ENCODE data around the gene CAP1.
A peak's percentile ranks its signal among the peaks of the same experiment; 100 is the strongest.
"Not testable (repeated sequence)": the region's sequence is repeated elsewhere in the genome, so short reads cannot be mapped to it uniquely, and the experiment has no call there.

Gene CAP1, protein sequence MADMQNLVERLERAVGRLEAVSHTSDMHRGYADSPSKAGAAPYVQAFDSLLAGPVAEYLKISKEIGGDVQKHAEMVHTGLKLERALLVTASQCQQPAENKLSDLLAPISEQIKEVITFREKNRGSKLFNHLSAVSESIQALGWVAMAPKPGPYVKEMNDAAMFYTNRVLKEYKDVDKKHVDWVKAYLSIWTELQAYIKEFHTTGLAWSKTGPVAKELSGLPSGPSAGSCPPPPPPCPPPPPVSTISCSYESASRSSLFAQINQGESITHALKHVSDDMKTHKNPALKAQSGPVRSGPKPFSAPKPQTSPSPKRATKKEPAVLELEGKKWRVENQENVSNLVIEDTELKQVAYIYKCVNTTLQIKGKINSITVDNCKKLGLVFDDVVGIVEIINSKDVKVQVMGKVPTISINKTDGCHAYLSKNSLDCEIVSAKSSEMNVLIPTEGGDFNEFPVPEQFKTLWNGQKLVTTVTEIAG

GRCh38 chr1:40040511-40041465, at the start of gene CAP1:
Gene CAP1 (plus strand): TSS chr1:40040729. CDS start chr1:40059347, 18,618 bp downstream.
- peak; percentile 100 for DNase-seq

DNA sequence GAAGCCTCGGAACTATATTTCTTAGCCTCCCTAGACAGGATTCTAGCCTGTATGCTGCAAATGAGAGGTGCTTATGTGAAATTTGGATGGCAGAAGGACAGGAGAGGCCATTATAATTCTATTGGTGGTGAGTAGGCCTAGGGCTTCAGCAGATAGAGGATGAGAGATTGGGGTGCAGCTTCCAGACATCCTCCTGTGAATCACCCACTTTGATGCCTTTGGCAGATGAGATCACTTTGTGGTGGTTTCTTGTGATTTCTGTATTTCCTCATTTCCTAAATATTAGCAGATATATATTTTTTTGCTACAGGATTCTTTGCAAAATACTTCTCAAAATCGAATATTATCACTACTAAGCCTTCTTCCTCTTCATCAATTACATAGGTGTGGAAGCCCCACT, 48.3 kb upstream of the CAP1 start:
- no peak for DNase-seq

DNA sequence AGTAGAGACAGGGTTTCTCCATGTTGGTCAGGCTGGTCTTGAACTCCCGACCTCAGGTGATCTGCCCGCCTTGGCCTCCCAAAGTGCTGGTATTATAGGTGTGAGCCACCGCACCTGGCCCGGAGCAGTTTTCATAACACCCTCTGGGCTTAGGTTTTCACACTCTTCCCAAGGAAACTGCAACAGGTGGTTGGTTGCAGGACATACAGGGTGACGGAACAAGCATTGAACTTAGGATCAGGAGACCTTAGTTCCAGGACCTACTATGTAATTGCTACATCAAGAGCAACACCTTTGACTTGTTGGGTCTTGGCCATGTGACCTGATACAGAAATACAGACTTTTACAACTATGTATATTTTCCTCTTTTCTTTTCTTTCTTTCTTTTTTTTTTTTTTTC, 47.6 kb upstream of the CAP1 start:
- no peak for DNase-seq

- DNase-seq = no peak
Measured at GRCh38 chr1:39995973-39996393, 44.5 kb upstream of the CAP1 start.

DNA sequence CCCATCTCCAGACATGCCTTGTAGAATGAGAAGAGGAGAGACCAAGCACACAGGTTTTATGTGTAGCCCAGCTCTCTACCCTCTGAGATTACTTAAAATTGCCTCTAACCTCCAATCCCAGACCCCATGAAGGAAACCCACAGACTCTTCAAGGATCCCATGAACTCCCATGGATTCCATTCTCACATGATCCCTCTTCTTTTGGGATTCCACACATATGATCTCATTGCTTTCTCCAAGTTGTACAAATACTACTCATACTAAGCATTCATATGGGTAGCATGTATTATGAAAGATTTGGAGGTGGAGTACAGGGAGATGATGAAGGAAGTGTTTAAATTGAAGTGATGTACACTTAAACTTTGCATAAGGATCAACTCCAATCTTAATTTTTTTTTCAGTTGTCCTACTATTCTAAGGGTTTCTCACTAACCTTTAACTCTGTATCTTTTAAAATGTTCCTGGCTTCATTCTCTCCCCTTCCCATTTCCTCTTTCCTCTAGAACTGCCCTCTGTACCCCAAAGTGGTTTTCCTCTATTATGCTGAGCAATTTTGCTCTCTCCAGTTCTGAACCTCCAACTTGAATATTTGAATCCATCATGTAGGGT, 44.0 kb upstream of the CAP1 start:
- no peak for DNase-seq

GRCh38 chr1:40001456-40001855, 39.1 kb upstream of the CAP1 start:
- DNase-seq = no peak

GRCh38 chr1:40003156-40004093, 37.1 kb upstream of the CAP1 start:
- no peak for DNase-seq

- DNase-seq = no peak
Measured at GRCh38 chr1:40004857-40005256, 35.7 kb upstream of the CAP1 start.

- DNase-seq = not testable (repeated sequence)
Measured at GRCh38 chr1:40007481-40008034, 33.0 kb upstream of the CAP1 start.

DNA sequence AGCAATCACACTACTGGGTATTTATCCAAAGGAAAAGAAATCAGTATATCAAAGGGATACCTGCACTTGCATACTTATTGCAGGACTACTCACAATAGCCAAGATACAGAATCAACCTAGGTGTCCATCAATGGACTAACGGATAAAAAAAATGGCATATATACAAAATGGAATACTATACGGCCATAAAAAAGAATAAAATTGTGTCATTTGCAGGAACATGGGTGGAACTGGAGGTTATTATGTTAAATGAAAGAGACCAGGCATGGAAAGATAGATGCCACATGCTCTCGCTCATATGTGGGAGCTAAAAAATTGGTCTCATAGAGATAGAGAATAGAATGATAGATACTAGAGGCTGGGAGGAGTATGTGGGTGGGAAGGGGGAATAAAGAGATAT, 29.3 kb upstream of the CAP1 start:
- no peak for DNase-seq

DNA sequence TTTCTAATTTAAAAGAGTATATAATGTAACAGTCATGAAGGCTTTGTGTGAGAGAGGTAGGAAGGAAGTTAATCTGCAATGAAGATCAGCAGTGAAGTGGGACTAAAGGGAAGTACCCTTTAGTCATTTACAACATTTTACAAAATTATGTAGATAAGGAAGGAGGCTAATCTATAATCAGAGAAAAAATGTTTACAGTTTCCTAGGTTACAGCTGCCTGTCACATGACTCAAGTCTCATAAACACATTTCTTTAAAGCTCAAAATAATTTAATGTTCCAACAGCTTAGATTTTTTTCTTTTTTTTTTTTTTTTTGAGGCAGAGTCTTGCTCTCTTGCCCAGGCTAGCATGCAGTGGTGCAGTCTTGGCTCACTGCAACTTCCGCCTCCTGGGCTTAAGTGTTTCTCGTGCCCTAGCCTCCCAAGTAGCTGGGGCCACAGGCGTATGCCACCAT, 26.2 kb upstream of the CAP1 start:
- DNase-seq = no peak

DNA sequence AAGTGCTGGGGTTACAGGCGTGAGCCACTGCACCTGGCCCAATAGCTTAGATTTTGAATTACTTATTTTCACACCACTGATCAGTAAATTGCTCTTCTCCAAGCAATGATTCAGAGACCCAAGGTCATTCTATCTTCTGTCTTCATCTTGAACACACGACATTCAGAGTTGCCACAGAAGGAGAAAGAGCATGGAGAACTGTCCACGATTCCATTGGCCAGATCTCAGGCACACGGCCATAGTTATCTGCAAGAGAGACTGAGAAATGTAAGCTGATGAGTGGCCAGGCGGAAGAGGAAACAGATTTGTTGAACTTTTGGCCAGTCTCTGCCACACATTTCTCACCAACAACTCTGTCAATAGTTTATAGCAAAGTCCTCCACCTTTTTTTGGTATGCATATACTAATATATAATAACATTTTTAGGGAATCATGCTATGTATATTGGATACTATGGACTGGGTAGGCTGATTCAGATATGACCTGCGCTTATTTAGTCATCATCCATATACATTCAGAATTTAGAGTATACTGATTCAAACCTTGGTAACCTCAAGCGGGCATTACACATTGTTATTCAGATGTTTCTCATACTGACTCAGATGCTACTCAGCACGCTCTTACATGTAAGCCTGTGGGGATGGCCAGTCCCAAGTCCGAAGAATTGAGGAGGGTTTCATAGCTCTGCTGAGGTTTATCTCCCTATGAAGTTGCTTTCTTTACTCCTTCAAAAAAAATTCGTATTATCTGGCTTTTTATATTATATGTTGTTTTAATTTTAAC, 25.5 kb upstream of the CAP1 start:
- DNase-seq = no peak

GRCh38 chr1:40017951-40018575, 22.5 kb upstream of the CAP1 start:
- no peak for DNase-seq

DNA sequence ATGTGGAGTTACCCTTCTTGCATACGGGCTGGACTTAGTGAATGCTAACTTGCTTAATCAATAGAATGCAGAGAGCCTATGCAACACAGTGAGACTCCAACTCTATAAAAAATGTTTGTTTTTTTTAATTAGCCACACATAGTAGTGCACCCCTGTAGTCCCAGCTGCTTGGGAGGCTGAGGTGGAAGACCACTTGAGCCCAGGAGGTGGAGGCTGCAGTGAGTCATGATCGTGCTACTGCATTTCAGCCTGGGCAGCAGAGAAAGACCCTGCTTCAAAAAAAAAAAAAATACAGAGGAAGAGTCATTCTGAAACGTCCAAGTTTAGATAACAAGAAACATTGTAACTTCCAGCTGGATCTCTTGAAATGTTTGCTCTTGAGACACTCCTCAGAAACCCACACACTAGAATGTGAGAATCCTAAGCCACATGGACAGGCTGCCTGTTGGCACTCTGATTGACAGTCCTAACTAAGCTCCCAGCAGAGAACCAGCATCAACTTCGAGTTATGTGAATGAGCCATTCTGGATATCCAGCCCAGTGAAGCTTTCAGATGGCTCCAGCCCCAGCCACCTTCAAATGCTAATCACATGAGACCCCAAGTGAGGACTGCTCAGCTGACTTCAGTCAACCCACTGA, 20.0 kb upstream of the CAP1 start:
- no peak for DNase-seq

DNA sequence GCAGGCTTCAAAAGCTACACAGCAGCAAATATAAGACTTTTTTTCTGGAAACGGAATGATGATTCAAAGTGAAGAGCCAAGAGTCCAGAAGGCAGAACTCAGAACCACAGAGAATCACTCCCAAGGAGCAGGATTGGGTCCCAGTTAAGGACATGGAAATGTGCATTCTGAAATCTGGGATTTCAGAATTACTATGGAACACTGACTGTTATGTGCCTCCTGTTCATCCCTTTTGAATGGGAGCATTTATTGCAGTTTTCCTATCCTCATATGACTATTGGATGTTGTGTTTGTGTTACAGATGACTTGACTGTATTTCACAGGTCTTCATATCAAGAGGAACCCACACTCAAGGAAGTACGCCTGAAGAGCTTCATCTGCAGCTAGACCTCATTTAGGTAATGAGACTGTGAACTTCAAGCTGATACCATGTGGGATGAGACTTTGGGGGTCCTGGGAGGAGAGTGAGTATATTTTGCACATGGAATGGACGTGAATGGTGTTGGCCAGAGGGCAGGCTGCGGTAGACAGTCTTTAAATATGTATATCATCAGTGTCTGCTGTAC, 17.1 kb upstream of the CAP1 start:
- no peak for DNase-seq

GRCh38 chr1:40024671-40025070, 15.9 kb upstream of the CAP1 start:
- no peak for DNase-seq

GRCh38 chr1:40027647-40028046, 12.9 kb upstream of the CAP1 start:
- no peak for DNase-seq

- DNase-seq = no peak
Measured at GRCh38 chr1:40029608-40030007, 10.9 kb upstream of the CAP1 start.

GRCh38 chr1:40030528-40031135, 9.9 kb upstream of the CAP1 start:
- no peak for DNase-seq
